HepG2 (cell line): ENCODE measurements around the gene YWHAB. TPM values are rescaled to one million over a fixed set of nuclear protein-coding genes. Genes with fewer than 3 reads are reported as not detected.

Source experiments
- AGO2 ChIP-seq: fragments of 200-400 bp; formaldehyde crosslinking; optimal IDR thresholded peaks from 2 replicates; pipeline ENCODE3; 2017; ENCODE audit warnings: mild to moderate bottlenecking, low read depth, low read length, moderate library complexity
- BORCS8-MEF2B ChIP-seq: sonication (generic); formaldehyde crosslinking; IDR thresholded peaks from 2 replicates; pipeline ENCODE4 v1.8.0; 2022; ENCODE audit warnings: mild to moderate bottlenecking, missing genetic modification reagents
- GATAD1 ChIP-seq: IDR thresholded peaks from 2 replicates; pipeline ENCODE4 v1.6.1; 2016; ENCODE audit warnings: missing genetic modification reagents, missing compliant biosample characterization
- MTA1 ChIP-seq: sonication (generic); formaldehyde crosslinking; IDR thresholded peaks from 2 replicates; pipeline ENCODE4 v1.4.0; 2020; ENCODE audit warnings: missing genetic modification reagents, mild to moderate bottlenecking, borderline replicate concordance
- SMC3 ChIP-seq: IDR thresholded peaks from 2 replicates; pipeline ENCODE4 v1.6.1; 2011; ENCODE audit warnings: low read length, improper control_type of control experiment
- SRY ChIP-seq: sonication (generic); formaldehyde crosslinking; IDR thresholded peaks from 2 replicates; pipeline ENCODE4 v1.8.0; 2022; ENCODE audit warnings: mild to moderate bottlenecking, missing genetic modification reagents
- ZNF619 ChIP-seq: sonication (generic); formaldehyde crosslinking; IDR thresholded peaks from 2 replicates; pipeline ENCODE4 v1.4.0; 2020; ENCODE audit warnings: mild to moderate bottlenecking, missing genetic modification reagents
- polyA plus RNA-seq, 8 experiments: library from polyadenylated mRNA; depleted of rRNA in 3 of 8; stranded (reverse) in 7 of 8; unstranded in 1 of 8; fragments of >200 nt; fragmentation: Illumina TruSeq in 4 of 8; extraction: Trizol in 4 of 8; gene quantifications; 2 replicates each; pipeline versions ENCODE4 v1.2.1 to v1.2.3, GENCODE V29; 2011 to 2016; ENCODE audit warnings: low read depth in 4 of 8, missing spikeins in 1 of 8, mixed read lengths in 1 of 8; ENCODE audit not compliant: insufficient read depth in 1 of 8
- total RNA-seq, 5 experiments: library from RNA; depleted of rRNA; stranded (reverse); fragments of >200 nt; fragmentation: Illumina TruSeq; extraction: Trizol; gene quantifications; 2 replicates each; pipeline ENCODE4 v1.2.3, GENCODE V29; 2016; ENCODE audit warnings: low read depth in 1 of 5
- TF ChIP-seq, protein P1 (sequence below): sonication (generic); formaldehyde crosslinking; IDR thresholded peaks from 2 replicates; pipeline ENCODE4 v1.4.0; 2020; ENCODE audit warnings: missing genetic modification reagents
- TF ChIP-seq, protein P2 (sequence below): sonication (generic); formaldehyde crosslinking; IDR thresholded peaks from 2 replicates; pipeline ENCODE4 v1.4.0; 2020; ENCODE audit warnings: missing genetic modification reagents
- TF ChIP-seq, protein P3 (sequence below): sonication (generic); formaldehyde crosslinking; IDR thresholded peaks from 2 replicates; pipeline ENCODE4 v1.9.0; 2021; ENCODE audit warnings: missing genetic modification reagents, borderline replicate concordance
- TF ChIP-seq, protein P4 (sequence below): sonication (generic); formaldehyde crosslinking; IDR thresholded peaks from 2 replicates; pipeline ENCODE4 v1.4.0; 2020; ENCODE audit warnings: mild to moderate bottlenecking, missing genetic modification reagents
- TF ChIP-seq, protein P5 (sequence below): sonication (generic); formaldehyde crosslinking; IDR thresholded peaks from 2 replicates; pipeline ENCODE4 v1.5.1; 2020; ENCODE audit warnings: mild to moderate bottlenecking, missing genetic modification reagents, moderate library complexity
- TF ChIP-seq, protein P6 (sequence below): sonication (generic); formaldehyde crosslinking; IDR thresholded peaks from 2 replicates; pipeline ENCODE4 v1.8.0; 2022; ENCODE audit warnings: mild to moderate bottlenecking, missing genetic modification reagents, borderline replicate concordance

YWHAB gene
- total and polyA plus RNA-seq, 2 of the 13 experiments (the other 11 are each of a cell fraction or from before 2014, with no cell fraction given) = 77.2 to 121 TPM

DNA sequence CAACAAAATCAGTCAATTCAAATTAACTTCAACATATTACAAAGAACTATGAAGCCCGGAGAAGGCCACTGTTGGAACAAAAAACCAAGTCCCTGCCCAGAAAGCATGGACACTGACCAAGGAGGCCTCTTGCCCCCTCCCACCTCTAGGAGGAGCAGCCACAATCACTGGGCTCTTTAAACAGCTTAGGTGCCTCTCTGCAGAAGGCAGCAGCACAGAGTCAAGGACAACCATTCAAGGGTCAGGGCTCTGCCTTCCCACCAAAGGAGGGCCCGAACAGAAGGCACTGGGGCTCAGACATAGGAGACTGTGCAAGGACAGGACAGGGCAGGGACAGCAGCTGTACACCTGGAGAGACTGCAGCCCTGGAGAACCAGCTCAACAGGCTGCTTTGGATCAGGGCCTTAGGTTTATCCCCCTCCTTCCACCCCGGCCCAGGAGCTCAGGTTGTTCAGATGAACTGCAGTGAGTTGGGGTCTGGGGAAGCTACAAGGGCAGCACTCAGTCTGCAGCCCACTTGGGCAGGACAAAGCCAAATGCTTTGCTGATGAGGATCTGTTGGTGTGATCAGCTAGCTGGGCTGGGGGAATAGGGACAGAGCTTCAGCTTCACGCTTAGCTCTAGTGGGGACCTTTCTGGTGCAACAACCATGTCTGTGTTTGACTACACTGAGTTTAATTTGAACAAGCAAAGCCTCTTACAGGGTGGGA lies 56.9 kb downstream of the YWHAB start (continued):
- TF ChIP-seq SMC3 (no peak), SRY (CRISPR knock-in tag) (peak; percentile 64; the same call in 1 of the 2 replicates), AGO2 (peak; percentile 25), ZNF619 (CRISPR knock-in tag) (0 out of 2 replicates have a peak, but pooled peaks have one; percentile 29), GATAD1 (peak; percentile 49; the same call in 1 of the 2 replicates), MTA1 (CRISPR knock-in tag) (0 out of 2 replicates have a peak, but pooled peaks have one; percentile 40), BORCS8-MEF2B (0 out of 2 replicates have a peak, but pooled peaks have one; percentile 42)
- TF ChIP-seq, protein P1, sequence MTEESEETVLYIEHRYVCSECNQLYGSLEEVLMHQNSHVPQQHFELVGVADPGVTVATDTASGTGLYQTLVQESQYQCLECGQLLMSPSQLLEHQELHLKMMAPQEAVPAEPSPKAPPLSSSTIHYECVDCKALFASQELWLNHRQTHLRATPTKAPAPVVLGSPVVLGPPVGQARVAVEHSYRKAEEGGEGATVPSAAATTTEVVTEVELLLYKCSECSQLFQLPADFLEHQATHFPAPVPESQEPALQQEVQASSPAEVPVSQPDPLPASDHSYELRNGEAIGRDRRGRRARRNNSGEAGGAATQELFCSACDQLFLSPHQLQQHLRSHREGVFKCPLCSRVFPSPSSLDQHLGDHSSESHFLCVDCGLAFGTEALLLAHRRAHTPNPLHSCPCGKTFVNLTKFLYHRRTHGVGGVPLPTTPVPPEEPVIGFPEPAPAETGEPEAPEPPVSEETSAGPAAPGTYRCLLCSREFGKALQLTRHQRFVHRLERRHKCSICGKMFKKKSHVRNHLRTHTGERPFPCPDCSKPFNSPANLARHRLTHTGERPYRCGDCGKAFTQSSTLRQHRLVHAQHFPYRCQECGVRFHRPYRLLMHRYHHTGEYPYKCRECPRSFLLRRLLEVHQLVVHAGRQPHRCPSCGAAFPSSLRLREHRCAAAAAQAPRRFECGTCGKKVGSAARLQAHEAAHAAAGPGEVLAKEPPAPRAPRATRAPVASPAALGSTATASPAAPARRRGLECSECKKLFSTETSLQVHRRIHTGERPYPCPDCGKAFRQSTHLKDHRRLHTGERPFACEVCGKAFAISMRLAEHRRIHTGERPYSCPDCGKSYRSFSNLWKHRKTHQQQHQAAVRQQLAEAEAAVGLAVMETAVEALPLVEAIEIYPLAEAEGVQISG (CRISPR knock-in tag) = peak; percentile 98
- TF ChIP-seq, protein P2, sequence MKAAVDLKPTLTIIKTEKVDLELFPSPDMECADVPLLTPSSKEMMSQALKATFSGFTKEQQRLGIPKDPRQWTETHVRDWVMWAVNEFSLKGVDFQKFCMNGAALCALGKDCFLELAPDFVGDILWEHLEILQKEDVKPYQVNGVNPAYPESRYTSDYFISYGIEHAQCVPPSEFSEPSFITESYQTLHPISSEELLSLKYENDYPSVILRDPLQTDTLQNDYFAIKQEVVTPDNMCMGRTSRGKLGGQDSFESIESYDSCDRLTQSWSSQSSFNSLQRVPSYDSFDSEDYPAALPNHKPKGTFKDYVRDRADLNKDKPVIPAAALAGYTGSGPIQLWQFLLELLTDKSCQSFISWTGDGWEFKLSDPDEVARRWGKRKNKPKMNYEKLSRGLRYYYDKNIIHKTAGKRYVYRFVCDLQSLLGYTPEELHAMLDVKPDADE (CRISPR knock-in tag) = no peak
- TF ChIP-seq, protein P3, sequence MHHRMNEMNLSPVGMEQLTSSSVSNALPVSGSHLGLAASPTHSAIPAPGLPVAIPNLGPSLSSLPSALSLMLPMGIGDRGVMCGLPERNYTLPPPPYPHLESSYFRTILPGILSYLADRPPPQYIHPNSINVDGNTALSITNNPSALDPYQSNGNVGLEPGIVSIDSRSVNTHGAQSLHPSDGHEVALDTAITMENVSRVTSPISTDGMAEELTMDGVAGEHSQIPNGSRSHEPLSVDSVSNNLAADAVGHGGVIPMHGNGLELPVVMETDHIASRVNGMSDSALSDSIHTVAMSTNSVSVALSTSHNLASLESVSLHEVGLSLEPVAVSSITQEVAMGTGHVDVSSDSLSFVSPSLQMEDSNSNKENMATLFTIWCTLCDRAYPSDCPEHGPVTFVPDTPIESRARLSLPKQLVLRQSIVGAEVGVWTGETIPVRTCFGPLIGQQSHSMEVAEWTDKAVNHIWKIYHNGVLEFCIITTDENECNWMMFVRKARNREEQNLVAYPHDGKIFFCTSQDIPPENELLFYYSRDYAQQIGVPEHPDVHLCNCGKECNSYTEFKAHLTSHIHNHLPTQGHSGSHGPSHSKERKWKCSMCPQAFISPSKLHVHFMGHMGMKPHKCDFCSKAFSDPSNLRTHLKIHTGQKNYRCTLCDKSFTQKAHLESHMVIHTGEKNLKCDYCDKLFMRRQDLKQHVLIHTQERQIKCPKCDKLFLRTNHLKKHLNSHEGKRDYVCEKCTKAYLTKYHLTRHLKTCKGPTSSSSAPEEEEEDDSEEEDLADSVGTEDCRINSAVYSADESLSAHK = no peak
- TF ChIP-seq, protein P4, sequence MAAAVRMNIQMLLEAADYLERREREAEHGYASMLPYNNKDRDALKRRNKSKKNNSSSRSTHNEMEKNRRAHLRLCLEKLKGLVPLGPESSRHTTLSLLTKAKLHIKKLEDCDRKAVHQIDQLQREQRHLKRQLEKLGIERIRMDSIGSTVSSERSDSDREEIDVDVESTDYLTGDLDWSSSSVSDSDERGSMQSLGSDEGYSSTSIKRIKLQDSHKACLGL = no peak
- TF ChIP-seq, protein P5, sequence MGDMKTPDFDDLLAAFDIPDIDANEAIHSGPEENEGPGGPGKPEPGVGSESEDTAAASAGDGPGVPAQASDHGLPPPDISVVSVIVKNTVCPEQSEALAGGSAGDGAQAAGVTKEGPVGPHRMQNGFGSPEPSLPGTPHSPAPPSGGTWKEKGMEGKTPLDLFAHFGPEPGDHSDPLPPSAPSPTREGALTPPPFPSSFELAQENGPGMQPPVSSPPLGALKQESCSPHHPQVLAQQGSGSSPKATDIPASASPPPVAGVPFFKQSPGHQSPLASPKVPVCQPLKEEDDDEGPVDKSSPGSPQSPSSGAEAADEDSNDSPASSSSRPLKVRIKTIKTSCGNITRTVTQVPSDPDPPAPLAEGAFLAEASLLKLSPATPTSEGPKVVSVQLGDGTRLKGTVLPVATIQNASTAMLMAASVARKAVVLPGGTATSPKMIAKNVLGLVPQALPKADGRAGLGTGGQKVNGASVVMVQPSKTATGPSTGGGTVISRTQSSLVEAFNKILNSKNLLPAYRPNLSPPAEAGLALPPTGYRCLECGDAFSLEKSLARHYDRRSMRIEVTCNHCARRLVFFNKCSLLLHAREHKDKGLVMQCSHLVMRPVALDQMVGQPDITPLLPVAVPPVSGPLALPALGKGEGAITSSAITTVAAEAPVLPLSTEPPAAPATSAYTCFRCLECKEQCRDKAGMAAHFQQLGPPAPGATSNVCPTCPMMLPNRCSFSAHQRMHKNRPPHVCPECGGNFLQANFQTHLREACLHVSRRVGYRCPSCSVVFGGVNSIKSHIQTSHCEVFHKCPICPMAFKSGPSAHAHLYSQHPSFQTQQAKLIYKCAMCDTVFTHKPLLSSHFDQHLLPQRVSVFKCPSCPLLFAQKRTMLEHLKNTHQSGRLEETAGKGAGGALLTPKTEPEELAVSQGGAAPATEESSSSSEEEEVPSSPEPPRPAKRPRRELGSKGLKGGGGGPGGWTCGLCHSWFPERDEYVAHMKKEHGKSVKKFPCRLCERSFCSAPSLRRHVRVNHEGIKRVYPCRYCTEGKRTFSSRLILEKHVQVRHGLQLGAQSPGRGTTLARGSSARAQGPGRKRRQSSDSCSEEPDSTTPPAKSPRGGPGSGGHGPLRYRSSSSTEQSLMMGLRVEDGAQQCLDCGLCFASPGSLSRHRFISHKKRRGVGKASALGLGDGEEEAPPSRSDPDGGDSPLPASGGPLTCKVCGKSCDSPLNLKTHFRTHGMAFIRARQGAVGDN = peak; percentile 43
- TF ChIP-seq, protein P6, sequence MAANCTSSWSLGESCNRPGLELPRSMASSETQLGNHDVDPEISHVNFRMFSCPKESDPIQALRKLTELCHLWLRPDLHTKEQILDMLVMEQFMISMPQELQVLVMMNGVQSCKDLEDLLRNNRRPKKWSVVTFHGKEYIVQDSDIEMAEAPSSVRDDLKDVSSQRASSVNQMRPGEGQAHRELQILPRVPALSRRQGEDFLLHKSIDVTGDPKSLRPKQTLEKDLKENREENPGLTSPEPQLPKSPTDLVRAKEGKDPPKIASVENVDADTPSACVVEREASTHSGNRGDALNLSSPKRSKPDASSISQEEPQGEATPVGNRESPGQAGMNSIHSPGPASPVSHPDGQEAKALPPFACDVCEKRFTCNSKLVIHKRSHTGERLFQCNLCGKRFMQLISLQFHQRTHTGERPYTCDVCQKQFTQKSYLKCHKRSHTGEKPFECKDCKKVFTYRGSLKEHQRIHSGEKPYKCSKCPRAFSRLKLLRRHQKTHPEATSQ (CRISPR knock-in tag) = 0 out of 2 replicates have a peak, but pooled peaks have one; percentile 22
